Astrocyte of the cerebellum (primary cell): Measurements from ENCODE around the gene NFASC.

Source experiments
- DNase-seq: peaks from one replicate; pipeline ENCODE4 v3.0.0-alpha.2; 2011; ENCODE audit warnings: low read depth
- H3K4me3 ChIP-seq: 2 replicates; pipeline ENCODE4 v1.5.1; 2011; ENCODE audit warnings: mild to moderate bottlenecking, low read depth, low read length, moderate library complexity
- in situ Hi-C: cut with HindIII; loops from 2 replicates; pipeline ENCODE4 v1.10.0; 2017; ENCODE audit warnings: low sequenced_read_pairs
- TF ChIP-seq, protein P1 (sequence below): IDR thresholded peaks from 2 replicates; pipeline ENCODE4 v1.5.1; 2012; ENCODE audit warnings: low read length, low read depth, moderate library complexity, mild to moderate bottlenecking; ENCODE audit errors: missing control alignments

Gene NFASC

DNA sequence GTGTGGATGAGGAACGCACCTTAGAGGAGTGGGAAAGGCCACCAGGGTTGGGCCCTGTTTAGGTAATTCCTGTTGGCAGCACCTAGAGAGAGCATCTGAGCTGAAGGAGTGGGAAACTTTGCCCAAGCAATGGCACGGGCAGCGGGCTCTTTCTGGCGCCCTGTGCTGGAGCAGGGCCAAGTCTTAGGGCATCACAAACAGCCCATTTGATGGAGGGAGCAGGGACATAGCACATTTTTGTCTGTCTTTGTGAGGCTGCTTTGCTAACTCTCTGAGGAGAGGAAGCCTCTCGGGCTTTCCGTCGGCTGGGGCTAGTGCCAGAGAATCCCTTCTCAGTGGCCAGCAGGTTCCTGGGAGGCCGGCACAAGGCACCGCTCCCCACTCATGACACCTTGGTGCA, 149.8 kb downstream of the NFASC start:
- DNase-seq: no peak
- TF ChIP-seq, protein P1, sequence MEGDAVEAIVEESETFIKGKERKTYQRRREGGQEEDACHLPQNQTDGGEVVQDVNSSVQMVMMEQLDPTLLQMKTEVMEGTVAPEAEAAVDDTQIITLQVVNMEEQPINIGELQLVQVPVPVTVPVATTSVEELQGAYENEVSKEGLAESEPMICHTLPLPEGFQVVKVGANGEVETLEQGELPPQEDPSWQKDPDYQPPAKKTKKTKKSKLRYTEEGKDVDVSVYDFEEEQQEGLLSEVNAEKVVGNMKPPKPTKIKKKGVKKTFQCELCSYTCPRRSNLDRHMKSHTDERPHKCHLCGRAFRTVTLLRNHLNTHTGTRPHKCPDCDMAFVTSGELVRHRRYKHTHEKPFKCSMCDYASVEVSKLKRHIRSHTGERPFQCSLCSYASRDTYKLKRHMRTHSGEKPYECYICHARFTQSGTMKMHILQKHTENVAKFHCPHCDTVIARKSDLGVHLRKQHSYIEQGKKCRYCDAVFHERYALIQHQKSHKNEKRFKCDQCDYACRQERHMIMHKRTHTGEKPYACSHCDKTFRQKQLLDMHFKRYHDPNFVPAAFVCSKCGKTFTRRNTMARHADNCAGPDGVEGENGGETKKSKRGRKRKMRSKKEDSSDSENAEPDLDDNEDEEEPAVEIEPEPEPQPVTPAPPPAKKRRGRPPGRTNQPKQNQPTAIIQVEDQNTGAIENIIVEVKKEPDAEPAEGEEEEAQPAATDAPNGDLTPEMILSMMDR: no peak
- H3K4me3 ChIP-seq: no peak overlapping the region
- in situ Hi-C loops: no loop called here

DNA sequence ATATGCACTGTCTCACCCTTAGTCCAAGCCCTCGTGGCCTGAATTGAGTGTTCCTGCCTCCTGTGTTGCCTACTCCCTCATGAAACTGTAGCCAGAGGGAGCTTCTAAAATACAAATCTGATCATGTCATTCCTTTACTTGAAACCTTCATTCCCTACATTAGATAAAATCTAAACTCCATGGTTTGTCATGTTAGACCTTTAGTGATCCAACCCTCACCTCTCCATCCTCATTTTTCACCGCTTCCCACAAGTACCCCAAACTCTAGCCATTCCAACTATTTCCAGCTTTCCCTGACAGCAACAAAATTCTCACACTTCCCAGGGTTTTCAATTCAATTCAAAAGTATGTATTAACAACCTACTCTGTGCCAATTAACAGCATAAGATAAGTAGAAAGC, 154.0 kb downstream of the NFASC start:
- in situ Hi-C loops: no loop called here
- H3K4me3 ChIP-seq: no peak overlapping the region
- no peak for DNase-seq
- TF ChIP-seq, protein P1: no peak

DNA sequence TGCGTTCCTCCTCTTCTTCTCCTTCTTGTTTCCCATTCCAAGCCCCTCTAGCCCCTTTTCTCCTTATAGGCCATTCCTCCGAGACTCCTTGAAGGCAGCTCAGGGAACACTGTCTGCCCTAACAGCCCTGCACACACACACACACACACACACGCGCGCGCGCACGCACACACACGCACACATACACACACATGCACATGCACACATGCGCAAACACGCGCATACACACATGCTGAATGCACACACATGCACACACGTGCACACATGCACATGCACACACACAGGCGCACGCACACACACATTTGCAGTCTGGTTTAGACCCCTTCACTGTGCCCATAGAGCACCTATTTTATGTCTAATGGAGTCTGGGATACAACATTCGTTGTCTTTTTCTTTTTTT, 154.6 kb downstream of the NFASC start:
- in situ Hi-C loops: no loop called here
- TF ChIP-seq, protein P1: no peak
- DNase-seq: no peak

DNA sequence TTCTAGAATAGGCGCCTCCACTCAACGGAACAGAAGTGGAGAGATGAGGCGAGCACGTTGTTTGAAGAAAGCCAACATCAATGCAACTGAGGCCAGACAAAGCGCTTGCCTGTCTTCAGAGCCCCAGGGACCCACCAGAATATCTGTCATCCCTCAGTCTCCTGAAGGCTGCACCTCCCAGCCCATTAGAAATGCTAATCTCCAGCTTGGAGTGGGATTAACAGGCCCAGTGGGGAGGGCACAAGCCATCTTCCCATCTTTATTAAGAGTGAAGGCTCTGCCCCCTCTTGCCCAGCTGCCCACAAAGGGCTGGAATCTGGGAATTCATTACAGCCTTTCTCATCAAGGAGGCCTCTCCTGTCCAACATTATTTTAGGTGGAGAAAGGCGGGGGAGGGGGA, 155.5 kb downstream of the NFASC start:
- in situ Hi-C loops: no loop called here
- DNase-seq: no peak
- TF ChIP-seq, protein P1: no peak
- no peak overlapping the region for H3K4me3 ChIP-seq

More for the DNA sequence above, 154.6 kb downstream of the NFASC start:
- H3K4me3 ChIP-seq: no peak overlapping the region

DNA sequence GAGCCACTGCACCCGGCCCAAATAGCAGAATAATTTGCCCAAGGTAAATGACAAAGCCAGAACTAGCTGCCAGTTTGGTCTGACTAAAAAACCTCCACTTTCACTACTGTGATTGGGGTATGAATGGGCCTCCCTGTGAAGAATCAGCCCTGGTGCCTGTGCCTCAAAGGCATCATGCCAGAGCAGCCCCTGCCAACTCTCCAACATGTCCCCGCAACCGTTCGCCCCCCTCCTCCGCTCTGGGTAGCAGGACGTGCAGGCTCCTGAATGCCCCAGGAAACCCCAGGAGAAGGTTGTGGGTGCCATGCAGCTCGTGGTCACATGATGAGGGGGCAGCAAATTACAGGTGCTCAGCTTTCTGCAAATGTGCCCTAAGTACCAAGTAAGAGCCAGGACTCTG, 157.7 kb downstream of the NFASC start:
- H3K4me3 ChIP-seq: no peak overlapping the region
- in situ Hi-C loops: no loop called here
- TF ChIP-seq, protein P1: no peak
- DNase-seq: no peak

DNA sequence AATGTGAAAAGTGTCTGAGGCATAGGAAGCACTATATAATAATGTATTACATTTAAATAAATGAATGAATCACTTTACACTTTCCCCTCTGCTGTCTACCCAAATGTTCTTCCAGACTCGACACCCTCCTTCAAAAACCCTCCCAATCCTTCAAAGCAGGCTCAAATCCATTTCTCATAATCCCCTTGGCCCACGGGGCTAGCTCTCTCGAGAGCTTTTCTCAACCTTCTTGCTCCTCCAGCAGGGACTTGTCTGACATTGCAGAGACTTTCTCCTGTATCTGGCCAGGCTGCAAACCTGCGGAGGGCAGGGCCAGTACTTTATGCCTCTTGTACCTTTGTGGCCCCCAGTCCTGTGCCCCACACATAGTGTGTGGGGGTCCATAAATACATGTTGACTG, 158.3 kb downstream of the NFASC start:
- TF ChIP-seq, protein P1: no peak
- DNase-seq: no peak
- in situ Hi-C loops: no loop called here
- H3K4me3 ChIP-seq: no peak overlapping the region

DNA sequence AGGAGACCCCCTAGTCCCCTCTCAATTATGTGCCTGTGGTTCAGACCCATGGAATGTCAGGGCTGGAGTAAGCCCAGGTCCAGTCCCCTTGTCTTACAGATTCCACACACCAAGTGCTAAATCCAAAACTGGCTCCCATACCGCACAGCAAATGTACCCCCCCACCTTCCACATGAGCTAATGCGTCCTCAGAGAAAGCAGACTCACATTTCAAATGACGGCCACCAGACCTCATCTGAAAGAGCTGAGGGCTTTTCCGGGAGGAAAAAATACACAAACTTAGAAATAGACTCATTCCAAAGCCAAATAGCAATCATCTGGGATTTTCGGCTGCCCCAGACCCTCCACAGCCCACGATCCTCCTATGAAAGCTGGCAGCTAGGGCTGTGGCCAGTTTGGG, 159.6 kb downstream of the NFASC start:
- no peak for DNase-seq
- in situ Hi-C loops: no loop called here
- no peak overlapping the region for H3K4me3 ChIP-seq
- TF ChIP-seq, protein P1: no peak
